Measurements from ENCODE around the gene NDUFAF4.
"Not testable (repeated sequence)": the region's sequence is repeated elsewhere in the genome, so short reads cannot be mapped to it uniquely, and the experiment has no call there.

NDUFAF4 gene

DNA sequence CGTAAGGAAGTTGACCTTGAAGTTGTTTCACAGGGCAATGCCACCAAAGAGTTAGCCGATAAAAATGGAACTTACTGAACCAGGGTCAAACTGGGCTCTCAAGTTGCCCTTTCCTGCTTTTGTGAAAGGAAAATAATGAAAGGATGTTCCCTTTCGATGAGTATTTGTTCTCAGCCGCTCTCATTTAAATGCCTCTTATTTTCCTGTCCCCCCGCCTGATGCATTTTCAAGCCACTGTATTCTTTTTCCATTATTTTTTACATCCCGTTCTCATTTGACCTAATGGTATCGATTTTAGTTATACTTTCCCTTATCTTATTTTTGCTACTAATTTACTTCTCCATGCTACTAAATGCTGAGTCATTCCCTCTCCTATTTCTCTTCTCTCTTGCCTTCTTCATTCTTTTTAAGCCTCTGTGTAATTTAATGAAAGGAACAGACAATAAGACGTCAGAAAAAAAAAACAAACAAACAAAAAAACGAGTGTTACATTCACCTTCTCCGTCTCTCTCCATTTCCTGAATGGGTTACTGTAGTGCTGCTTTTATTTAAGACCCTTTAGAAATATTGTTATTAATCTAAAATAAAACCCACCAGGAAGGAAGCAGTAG lies 655 bp upstream of the NDUFAF4 start:
- no peak for DNase-seq

DNA sequence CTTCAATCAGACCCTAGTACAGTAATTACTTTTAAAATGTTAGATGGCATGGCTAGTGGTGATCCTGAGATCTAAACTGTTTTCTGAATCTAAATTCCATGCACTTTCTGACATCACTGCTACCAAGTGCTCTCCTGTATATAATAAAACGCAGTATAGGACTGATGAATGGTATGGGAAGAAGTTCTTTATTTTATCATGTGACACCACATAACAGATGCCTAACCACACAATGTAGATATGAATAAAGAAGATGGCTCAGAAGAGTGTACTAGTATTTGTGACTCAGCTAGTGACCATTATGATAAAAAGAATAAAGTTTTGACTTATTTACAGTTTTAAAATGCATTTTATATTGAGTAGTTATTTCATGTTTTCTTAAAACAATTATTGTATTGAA lies 8.5 kb downstream of the NDUFAF4 start:
- no peak for DNase-seq

DNA sequence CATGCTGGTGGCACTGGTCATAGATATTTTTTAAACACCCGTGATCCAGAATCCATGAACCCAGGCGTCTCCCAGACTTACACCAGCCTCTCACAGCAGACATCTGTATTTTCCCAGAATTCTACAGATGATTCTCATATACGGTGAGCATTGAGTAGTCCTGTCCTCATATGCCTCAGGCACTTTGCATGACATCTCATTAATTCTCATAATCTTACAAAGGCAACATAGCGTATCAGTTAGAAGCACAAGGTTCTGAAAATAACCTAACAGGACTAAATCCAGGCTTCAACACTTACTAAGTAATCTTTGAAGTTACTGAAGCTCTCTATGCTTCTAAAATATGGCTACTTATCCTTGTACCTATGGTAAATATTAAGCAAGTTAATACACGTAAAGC lies 8.9 kb downstream of the NDUFAF4 start:
- DNase-seq: no peak

DNA sequence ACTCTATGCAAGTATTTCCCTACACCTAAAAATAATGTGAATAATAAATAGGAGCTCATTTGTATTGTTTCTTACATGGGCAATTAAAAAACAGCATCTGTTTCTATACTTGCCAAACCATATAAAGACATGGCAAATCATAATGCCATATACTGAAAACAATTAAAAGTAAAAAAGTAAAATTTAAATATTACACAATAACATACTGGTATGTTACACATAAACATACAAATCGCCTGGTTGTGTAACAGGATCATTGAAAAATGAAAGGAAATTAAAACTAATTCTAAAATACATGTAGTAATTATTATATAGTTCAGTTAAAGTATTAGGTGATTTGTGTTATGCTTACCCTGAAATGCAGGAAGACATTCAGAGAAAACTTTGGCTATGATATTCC lies 11.2 kb downstream of the NDUFAF4 start:
- no peak for DNase-seq

DNA sequence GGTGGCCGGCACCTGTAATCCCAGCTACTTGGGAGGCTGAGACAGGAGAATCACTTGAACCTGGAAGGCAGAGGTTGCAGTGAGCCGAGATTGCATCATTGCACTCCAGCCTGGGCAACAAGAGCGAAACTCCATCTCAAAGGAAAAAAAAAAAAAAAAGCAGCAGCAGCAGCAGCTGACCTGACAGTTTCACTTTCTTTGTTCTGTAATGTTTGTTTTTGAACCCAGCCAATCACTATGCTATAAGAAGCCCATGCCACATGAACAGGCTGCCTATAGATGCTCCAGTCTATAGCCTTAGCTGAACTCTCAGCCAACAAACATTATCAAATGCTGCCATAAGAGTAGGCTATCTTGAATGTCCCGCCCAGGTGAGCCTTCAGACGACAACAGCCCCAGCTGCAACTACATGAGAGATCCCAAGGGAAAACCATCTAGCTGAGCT lies 12.5 kb downstream of the NDUFAF4 start:
- DNase-seq: not testable (repeated sequence)

DNA sequence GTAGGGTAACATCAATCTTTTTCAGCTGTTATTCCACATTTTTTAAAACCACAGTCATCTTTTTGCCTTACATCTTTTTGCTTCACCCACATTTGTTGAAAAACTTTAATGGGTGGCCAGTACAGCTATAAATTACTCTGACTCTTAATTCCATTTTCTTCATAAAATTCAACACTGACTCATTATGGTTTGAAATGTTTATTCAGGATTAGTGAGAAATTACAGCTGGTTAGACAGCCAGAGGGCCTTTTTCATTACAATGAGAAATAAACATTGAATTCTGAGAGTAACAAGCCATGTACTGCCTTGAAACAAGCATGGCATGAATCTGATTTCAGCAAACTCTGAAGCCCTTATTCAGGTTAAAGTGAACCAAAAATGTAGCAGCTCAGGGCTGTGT lies 19.5 kb downstream of the NDUFAF4 start:
- no peak for DNase-seq

DNA sequence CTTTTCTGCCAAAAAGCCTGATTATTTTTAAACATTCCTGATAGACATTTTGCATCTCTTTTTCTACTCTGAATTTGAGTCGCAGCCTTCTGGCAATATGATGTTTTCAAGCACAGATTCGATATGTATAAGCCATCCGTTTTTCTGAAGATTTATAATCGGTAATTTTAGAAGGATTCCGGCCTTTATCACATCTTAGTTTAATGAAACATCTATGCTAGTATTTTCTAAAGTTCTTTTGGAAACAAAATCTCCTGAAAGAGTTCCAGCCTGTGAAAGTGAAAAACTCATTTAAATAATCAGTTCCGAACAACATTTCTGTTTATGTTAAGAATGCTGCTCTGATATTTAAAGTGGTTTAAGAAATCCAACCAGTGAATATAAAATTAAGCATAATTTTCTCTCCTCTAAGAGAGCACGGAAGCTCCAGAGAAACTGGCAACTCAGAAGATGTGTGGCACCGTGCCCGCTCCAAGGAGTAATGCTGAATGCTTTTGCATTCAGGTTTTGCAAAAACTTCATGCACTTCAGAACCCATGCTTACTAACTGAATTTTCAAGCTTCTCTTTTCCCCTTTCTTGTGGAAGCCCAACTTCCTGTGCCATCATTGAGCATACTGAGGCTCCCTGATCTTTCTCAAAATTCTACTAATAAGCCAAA lies 20.7 kb downstream of the NDUFAF4 start:
- DNase-seq: no peak

DNA sequence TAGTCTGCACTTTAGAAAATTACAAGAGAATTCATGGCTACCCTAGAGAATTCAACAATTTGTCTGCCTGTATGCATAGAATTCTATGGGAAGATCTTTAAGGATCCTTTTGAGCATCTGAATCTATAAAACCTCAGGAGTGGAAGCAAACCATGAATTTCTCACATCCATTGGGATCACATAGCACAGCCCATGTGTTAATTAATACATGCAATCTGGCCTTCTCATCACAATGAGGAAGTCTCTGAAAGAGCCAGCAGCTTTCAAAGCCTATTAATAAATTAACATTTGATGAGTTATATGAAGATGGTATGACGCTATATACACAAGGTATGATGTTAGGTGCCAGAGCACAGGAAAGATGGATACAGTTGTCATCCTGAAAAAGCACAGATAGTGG lies 24.7 kb downstream of the NDUFAF4 start:
- DNase-seq: no peak

DNA sequence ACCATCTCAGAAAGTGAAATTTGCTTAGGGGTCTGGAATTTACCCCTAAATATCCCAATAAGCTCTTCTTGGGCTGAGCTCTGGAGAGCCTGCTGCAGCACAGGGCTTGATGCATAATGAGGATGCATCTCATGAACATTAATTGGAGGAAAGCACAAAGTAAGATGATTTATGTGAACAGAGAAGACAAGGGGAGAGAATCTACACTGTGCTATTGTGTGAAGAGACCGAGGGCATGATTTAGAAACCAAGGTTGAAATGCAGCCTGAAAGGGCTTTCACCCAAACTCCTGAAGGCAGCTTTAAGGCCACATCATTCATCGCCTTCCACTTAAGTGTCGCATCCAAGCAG lies 32.7 kb downstream of the NDUFAF4 start:
- no peak for DNase-seq

DNA sequence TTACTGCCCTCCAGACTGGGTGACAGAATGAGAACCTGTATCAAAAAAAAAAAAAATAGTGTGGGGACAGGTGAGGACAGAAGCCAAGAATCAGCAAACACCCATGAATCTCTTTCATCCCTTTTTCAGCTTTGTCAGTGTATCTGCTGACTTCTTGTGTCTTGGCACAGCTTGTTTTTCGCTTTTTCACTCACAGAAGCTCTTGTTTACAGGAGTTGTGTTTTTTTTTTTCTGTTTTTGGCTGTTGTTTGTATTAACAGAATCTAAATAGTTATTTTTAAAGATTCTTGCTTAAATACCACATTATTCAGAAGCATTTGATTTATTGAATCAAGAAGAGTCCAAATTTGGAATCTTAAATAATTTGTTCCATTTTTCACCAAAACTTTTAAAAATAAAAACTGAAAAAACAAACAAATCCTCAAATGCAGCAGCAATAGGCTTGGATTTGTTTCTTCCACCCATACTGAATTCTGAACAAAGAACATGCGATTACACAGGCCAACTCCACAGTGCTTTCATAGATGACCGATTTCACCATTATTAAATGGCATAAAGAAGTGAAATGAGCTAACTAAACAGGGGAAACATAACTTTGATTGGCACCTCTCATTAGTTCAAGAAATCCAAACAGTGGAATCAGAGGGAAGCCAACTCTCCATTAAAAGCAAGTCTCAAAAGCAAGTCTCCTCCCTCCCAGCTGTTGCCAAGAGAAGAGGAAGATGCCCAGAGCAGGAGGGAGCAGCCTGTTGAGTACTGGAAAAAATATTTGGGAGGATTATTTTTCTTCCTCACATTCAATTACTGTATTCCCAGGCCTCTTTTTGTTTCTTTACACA lies 33.3 kb downstream of the NDUFAF4 start:
- DNase-seq: no peak

DNA sequence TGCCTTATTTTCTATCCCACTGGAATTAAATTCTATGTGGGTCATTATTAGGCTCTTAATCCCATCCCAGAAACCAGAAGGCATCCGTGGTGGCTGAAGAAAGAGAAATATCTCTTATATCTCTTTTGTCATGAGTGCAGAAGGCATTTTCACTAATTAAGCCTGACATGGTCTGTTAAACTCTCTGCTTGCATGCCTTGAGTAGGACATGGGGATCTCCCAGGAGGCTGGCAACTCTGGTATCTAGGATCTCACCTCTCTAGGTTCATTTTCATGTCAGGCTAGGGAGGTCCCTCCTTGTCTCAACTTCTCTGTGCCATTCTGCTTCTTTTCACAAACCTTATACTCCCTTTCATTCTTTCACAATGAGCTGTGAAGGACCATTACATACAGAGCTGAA lies 35.1 kb downstream of the NDUFAF4 start:
- no peak for DNase-seq

DNA sequence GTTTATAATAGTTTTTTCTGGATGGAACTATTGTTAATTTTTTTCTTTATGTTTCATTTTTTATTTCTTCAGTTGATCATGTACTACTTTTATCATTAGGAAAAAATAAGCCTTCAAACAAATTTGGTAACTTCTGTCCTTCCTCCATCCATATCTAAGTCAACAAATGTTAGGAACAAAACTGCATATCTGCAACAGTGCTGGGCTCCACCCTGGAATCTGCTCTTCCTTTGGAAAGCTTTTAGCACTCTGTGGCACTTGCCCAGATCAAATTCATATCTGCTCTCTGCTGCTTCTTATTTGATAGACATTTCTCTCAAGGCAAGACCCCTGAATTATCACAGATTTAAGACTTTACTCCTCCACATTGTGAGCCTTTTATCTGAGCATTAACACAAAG lies 36.1 kb downstream of the NDUFAF4 start:
- DNase-seq: no peak

DNA sequence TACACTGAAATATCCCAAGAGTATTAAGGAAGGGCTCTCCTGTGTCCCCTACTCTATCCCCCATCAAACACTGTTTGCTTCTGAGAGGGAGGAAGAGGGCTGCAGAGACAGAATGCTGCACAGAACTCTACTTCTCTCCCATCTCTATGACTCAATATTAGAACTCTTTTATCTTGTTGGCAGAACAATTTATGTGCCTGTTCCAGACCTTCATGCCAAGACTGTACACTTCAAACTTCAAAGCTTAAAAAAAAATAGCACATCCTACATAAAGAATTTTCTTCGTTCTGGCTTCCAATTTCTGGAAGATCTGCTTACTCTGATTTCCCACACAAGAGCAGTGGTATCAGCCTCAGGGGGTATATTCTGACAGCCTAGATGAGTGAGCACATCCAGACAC lies 40.8 kb downstream of the NDUFAF4 start:
- DNase-seq: no peak

DNA sequence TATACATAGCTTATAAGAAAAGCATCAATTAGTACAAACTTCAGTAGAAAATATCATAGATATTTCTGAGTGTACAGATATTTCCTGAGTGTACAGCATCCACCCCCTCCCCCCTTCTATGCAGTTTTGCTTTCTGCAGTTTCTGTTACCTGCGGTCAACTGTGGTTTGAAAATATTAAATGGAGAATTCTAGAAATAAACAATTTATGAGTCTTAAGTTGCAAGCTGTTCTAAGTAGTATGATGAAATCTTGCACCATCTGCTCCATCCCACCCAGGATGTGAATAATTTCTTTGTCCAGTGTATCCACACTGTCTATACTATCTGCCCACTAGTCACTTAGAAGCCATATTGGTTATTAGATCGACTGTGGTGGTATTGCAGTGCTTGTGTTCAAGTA lies 44.6 kb downstream of the NDUFAF4 start:
- DNase-seq: no peak

DNA sequence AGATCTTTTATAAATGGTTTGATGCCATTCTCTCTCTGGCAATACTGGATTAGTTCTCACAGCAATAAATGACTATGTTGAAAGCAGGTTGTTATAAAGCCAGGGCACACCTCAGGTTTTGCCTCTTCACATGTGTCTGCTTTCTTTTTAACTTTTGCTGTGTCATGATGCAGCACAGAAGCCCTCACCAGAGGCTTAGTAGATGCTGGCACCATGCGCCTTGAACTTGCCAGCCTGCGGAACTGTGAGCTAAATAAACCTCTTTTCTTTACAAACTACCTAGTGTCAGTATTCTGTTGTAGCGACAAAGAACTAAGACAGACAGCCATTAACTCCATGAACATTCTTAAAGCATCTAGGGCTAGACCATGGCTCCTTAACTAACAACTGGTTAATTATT lies 45.1 kb downstream of the NDUFAF4 start:
- no peak for DNase-seq

DNA sequence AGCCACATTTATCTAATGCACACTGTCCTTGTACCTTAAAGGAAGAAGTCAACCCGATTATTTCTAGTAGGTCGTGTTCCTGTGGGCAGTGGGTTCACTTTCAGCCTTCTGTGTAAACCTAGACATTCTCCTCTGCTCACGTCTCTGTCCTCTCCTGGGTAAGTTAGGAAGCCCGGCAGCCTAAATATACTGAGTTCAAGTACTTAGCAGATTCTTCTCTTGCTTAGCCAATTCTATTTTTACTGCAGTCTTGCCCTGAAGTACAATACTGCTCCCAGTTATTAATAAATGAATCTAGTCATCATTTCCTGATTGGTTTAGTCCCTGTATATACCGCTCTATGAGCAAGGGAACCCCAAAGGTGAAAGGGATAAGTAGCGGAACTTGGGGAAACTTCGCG lies 45.8 kb downstream of the NDUFAF4 start:
- DNase-seq: no peak

DNA sequence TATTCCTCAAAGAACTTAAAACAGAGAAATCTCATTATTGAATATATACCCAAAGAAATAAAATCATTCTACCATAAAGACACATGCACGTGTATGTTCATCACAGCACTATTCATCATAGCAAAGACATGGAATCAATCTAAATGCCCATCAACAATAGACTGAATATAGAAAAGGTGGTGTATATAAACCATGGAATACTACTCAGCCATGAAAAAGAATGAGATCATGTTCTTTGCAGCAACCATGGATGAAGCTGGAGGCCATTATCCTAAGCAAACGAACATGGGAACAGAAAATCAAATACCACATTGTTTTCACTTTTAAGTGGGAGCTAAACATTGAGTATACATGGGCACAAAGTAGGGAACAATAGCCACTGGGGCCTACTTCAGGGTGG lies 48.1 kb downstream of the NDUFAF4 start:
- no peak for DNase-seq

DNA sequence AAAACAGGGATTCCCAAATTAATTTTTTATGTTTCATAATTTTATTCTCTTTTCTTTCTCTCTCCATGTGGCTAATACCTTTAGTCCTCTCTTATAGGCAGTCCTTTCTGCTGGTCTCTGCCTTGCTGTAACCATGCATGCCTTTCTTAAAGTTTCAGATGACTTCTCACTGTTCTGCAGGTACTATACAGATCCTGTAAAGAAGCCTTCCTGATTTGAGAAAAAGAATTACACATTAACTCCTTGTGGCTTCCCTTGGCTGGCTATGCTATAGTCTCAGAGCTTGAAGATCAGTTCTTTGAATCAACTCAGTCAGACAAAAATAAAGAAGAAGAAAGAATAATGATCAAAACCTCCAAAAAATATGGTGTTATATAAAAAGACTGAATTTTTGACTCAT lies 53.2 kb downstream of the NDUFAF4 start:
- DNase-seq: no peak

DNA sequence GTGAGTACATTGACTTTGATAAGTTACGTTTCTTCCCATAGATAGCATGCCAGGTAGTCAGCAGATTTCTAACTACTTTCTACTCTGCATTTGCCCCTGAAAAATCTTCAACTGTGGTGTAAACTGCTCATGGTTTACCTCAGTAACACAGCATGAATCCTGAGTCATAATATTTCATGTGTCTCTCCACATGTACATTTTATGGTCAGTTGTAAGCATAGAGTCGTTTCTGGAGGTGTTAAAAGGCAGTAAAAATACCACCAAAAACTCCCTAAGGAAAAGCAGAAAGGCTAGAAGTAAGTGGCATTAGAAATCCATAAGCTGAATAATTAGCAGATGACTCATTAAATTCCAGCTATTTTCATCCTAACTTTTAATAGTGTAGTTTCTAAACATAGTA lies 56.3 kb downstream of the NDUFAF4 start:
- no peak for DNase-seq
